Bronchial epithelial cell (primary cell): ENCODE data around the gene IL12B. TPM values are rescaled to one million over a fixed set of nuclear protein-coding genes. Genes with fewer than 3 reads are reported as not detected.

Source experiments
- DNase-seq: peaks from one replicate; pipeline ENCODE4 v3.0.0-alpha.2; 2010; ENCODE audit warnings: low read depth
- FAIRE-seq: peaks from 2 replicates; lab custom pipeline; 2011; peaks lifted over from hg19 to GRCh38; lab: Jason Lieb, UNC
- H3K27me3 ChIP-seq: 2 replicates; pipeline ENCODE4 v1.5.1; 2011; ENCODE audit warnings: low read length; ENCODE audit not compliant: control insufficient read depth, insufficient read depth
- H3K36me3 ChIP-seq: 2 replicates; pipeline ENCODE4 v1.5.1; 2011; ENCODE audit warnings: low read length; ENCODE audit not compliant: control insufficient read depth, insufficient read depth
- H3K4me3 ChIP-seq: 2 replicates; pipeline ENCODE4 v1.5.1; 2011; ENCODE audit warnings: mild to moderate bottlenecking, low read depth, low read length, control low read depth
- CTCF ChIP-seq: IDR thresholded peaks from 2 replicates; pipeline ENCODE4 v1.5.1; 2011; ENCODE audit warnings: mild to moderate bottlenecking, moderate library complexity, low read length, control low read depth, inconsistent platforms; ENCODE audit not compliant: insufficient read depth, severe bottlenecking
- total RNA-seq: library from RNA; depleted of rRNA; stranded (reverse); fragments of >200 nt; gene quantifications from 2 replicates; pipeline ENCODE4 v1.2.1, GENCODE V29; 2014

The IL12B gene
- total RNA-seq, 1 donor from 2014 or later: not detected

- H3K27me3 ChIP-seq: no peaks in the 10 kb centered on the region
- no peaks in the 10 kb centered on the region for H3K36me3 ChIP-seq
- FAIRE-seq: no peak
- TF ChIP-seq CTCF: no peak
- no peak overlapping the region for H3K4me3 ChIP-seq
- DNase-seq: no peak
Measured at GRCh38 chr5:159317849-159318248, 12.4 kb downstream of the IL12B start.

DNA sequence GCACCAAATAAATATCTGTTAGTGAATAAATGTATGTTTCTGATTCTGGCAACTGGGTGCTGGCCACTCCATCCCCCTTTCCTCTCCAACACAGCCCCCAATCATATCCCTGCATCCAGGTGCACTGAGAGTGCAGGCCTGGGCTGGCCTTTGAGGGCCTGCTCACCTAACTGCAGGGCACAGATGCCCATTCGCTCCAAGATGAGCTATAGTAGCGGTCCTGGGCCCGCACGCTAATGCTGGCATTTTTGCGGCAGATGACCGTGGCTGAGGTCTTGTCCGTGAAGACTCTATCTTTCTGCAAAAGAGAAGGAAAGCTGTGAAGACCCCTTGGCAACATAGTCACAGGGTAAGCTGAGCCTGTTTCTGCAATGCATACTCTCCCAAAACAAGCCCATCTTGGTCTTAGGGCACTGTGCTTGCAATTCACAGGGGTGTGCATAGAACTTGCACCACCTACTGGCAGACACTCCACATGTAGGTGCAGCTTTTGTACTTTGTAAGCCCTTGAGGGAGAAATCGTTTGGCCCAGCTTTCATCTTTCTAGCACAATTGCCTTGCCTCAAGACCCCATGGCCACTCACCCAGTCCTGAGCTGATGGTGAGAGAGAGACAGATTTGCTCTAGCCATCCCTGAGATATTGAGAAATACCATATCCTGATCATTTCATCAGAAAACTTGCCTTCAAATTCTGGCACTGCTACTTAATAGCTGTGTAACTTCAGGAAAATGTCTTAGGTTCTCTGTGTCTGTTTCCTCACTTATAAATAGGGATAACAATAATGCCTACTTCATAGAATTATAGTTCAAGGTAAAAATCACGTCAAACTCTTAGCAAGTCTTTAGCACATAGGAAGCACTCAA, 13.5 kb downstream of the IL12B start:
- Histone ChIP-seq H3K36me3 (no peaks in the 10 kb centered on the region), H3K4me3 (no peak overlapping the region), H3K27me3 (no peaks in the 10 kb centered on the region)
- FAIRE-seq: peak; percentile 82
- peak; percentile 69 for DNase-seq
- peak; percentile 87 for TF ChIP-seq CTCF

- FAIRE-seq (no peak), DNase-seq (no peak)
- no peaks in the 10 kb centered on the region for H3K36me3 ChIP-seq
- no peak overlapping the region for H3K4me3 ChIP-seq
- TF ChIP-seq CTCF: no peak
- H3K27me3 ChIP-seq: no peaks in the 10 kb centered on the region
Measured at GRCh38 chr5:159313197-159313596, 17.1 kb downstream of the IL12B start.

- no peaks in the 10 kb centered on the region for H3K27me3 ChIP-seq
- TF ChIP-seq CTCF: no peak
- H3K4me3 ChIP-seq: peak overlapping the region; percentile 16
- H3K36me3 ChIP-seq: no peaks in the 10 kb centered on the region
- DNase-seq (no peak), FAIRE-seq (no peak)
Measured at GRCh38 chr5:159311063-159311462, 19.2 kb downstream of the IL12B start.

DNA sequence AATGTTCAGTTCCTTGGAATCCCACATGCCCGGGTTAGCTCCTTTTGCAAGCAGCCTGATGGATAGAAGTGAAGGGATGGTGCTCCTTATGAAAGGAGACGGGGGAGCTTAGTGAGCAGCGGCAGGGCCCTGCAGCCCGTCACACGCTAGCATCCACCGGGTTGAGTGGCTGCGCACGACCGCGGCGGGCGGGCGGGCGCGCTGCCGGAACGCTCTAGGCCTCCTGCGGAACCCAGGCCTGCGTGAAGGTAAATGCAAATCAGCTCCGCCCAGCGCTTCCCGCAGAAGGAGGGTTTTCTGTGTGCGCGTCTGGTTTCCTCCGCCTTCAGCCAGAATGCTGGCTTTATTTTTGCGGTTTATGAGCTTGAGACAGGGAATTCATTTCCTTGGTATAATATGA, 19.8 kb downstream of the IL12B start:
- DNase-seq: peak; percentile 51
- peak overlapping the region; percentile 16 for H3K4me3 ChIP-seq

More for the DNA sequence above, 19.8 kb downstream of the IL12B start:
- FAIRE-seq: no peak
- Histone ChIP-seq H3K36me3 (no peaks in the 10 kb centered on the region), H3K27me3 (no peaks in the 10 kb centered on the region)
- TF ChIP-seq CTCF: no peak
